ENCODE results near the gene RALGDS.

RALGDS gene

GRCh38 chr9:133051281-133051900 is 69.6 kb downstream of the RALGDS start:
- no peak for DNase-seq (ENCODE audit: low spot score)

- DNase-seq (ENCODE audit: low spot score) = peak; percentile 18
Observed at GRCh38 chr9:133050781-133051180, 70.3 kb downstream of the RALGDS start.

- no peak for DNase-seq (ENCODE audit: low spot score)
Observed at GRCh38 chr9:133050142-133050541, 70.9 kb downstream of the RALGDS start.

GRCh38 chr9:133049043-133049442 is 72.0 kb downstream of the RALGDS start:
- no peak for DNase-seq (ENCODE audit: low spot score)

GRCh38 chr9:133048595-133048994 is 72.4 kb downstream of the RALGDS start:
- peak; percentile 79 for DNase-seq (ENCODE audit: low spot score)

Measured in D341Med (cell line).